ENCODE results near the gene RNF169. TPM values are rescaled to one million over a fixed set of nuclear protein-coding genes. Genes with fewer than 3 reads are reported as not detected.

RNF169 gene
- total and polyA plus RNA-seq, 2 donors (not counting 1 experiment from before 2014, with no cell fraction given) = 6.7 to 28.4 TPM

DNA sequence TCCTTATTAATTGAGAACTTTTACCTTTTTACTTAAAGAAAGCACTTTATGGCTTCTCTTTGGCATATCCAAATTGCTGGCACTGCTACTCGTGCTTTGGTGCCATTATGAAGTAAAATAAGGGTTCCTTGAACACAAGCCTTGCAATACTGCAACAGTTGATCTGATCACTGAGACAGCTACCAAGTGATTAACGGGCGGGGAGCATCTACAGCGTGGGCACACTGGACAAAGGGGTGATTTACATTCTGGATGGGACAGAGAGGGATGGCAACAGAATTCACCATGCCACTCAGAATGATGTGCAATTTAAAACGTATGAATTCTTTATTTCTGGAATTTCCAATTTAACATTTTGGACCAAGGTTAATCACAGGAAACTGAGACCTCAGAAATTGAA, 25.1 kb upstream of the RNF169 start:
- no peaks in the 10 kb centered on the region for H3K9me3 Mint-ChIP-seq (ENCODE audit: insufficient read depth)
- DNase-seq (no peak), ATAC-seq (ENCODE audit: low read depth) (no peak)
- H3K27ac ChIP-seq (ENCODE audit: low read length in 2 of 2) = no peak overlapping the region
- H3K9ac ChIP-seq (ENCODE audit: low read length) = no peak overlapping the region
- ChIA-PET POLR2A (no interaction called here), CTCF (interaction anchor here (0.9 kb wide), 1 partner anchor 21 kb away, joined by 4 read pairs; no protein-coding TSS in a partner anchor)
- H3K4me1 Mint-ChIP-seq = no peaks in the 10 kb centered on the region
- H3K4me1 ChIP-seq (ENCODE audit: control insufficient read depth in 2 of 2, insufficient read depth in 2 of 2, low read length in 2 of 2) = no peaks in the 10 kb centered on the region
- TF ChIP-seq, protein P1, sequence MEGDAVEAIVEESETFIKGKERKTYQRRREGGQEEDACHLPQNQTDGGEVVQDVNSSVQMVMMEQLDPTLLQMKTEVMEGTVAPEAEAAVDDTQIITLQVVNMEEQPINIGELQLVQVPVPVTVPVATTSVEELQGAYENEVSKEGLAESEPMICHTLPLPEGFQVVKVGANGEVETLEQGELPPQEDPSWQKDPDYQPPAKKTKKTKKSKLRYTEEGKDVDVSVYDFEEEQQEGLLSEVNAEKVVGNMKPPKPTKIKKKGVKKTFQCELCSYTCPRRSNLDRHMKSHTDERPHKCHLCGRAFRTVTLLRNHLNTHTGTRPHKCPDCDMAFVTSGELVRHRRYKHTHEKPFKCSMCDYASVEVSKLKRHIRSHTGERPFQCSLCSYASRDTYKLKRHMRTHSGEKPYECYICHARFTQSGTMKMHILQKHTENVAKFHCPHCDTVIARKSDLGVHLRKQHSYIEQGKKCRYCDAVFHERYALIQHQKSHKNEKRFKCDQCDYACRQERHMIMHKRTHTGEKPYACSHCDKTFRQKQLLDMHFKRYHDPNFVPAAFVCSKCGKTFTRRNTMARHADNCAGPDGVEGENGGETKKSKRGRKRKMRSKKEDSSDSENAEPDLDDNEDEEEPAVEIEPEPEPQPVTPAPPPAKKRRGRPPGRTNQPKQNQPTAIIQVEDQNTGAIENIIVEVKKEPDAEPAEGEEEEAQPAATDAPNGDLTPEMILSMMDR (IDR thresholded peaks at IDR 0.05) = no peak
- TF ChIP-seq EZH2 (IDR thresholded peaks at IDR 0.05; ENCODE audit: borderline replicate concordance, insufficient read depth, low read depth, low read length, poor library complexity, severe bottlenecking) = no peak
- H3K27me3 ChIP-seq (replicated peaks in 1 of 4; ENCODE audit: control extremely low read depth in 1 of 4, control insufficient read depth in 3 of 4, insufficient read depth in 4 of 4, low read length in 3 of 4) = peaks cover 0 to 12% (median 1%) of the 10 kb centered on the region in 4 experiments
- 100% methylated on average over 4 of the region's 5 CpGs for WGBS (ENCODE audit: insufficient coverage)
- no peak overlapping the region for H3K27ac Mint-ChIP-seq
- peaks cover 19% of the 10 kb centered on the region for H3K27me3 Mint-ChIP-seq
- H3K4me2 ChIP-seq (replicated peaks; ENCODE audit: low read depth, low read length, poor library complexity, severe bottlenecking) = no peak overlapping the region
- no peak overlapping the region for H2AFZ ChIP-seq (ENCODE audit: insufficient read depth, low read depth, low read length, poor library complexity, severe bottlenecking)
- H3K36me3 ChIP-seq (replicated peaks in 1 of 2; ENCODE audit: control extremely low read depth in 1 of 2, control insufficient read depth in 1 of 2, extremely low read depth in 1 of 2, insufficient read depth in 2 of 2, low read length in 1 of 2) = no peaks in the 10 kb centered on the region
- no peak overlapping the region for H3K4me3 Mint-ChIP-seq
- no peak overlapping the region for H3K4me3 ChIP-seq (ENCODE audit: control extremely low read depth in 1 of 5, extremely low read depth in 1 of 5, insufficient read depth in 1 of 5, low read depth in 2 of 5, low read length in 4 of 5)
- intact Hi-C loops (cut with micrococcal nuclease) = no loop called here
- H4K20me1 ChIP-seq (ENCODE audit: control insufficient read depth, insufficient read depth, low read length, poor library complexity, severe bottlenecking) = no peaks in the 10 kb centered on the region
- H3K79me2 ChIP-seq (ENCODE audit: control insufficient read depth, insufficient read depth, low read length) = no peaks in the 10 kb centered on the region
- no peaks in the 10 kb centered on the region for H3K9me3 ChIP-seq (ENCODE audit: control extremely low read depth in 1 of 3, control insufficient read depth in 2 of 3, insufficient read depth in 1 of 3, low read length in 2 of 3)

DNA sequence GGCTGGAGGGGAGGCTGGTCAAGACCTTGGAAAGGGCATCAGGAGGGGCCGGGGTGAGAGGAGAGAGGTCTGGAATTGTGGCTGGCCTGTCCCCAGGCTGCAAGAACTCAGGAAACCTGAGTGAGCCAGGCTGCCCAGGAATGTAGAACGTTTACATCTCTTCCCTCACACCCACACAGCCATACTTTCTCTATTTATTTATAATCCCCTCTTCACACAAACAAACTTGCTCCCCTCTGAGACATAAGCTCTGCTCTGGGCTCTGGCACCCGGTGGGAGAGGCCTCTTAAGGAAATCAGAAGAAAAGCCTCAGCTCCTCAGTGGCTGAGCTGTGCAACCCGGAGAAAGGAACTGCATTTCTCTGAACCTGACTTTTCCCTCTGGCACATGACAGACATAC, 22.9 kb upstream of the RNF169 start:
- Mint-ChIP-seq H3K9me3 (ENCODE audit: insufficient read depth) (no peaks in the 10 kb centered on the region), H3K27ac (no peak overlapping the region), H3K27me3 (peaks cover 33% of the 10 kb centered on the region), H3K4me3 (no peak overlapping the region), H3K4me1 (peaks cover under 1% of the 10 kb centered on the region)
- intact Hi-C loops (cut with micrococcal nuclease) = loop anchor here (5.0 kb wide), 1 partner anchor 273 kb away; no protein-coding TSS in a partner anchor
- CTCF ChIA-PET = interaction anchor here (1.1 to 6.0 kb wide), 11 partner anchors 9 to 470 kb away, joined by 3 to 47 read pairs (median 5); no protein-coding TSS in a partner anchor
- Histone ChIP-seq H2AFZ (ENCODE audit: insufficient read depth, low read depth, low read length, poor library complexity, severe bottlenecking) (no peak overlapping the region), H3K4me1 (ENCODE audit: control insufficient read depth in 2 of 2, insufficient read depth in 2 of 2, low read length in 2 of 2) (no peaks in the 10 kb centered on the region), H3K27me3 (replicated peaks in 1 of 4; ENCODE audit: control extremely low read depth in 1 of 4, control insufficient read depth in 3 of 4, insufficient read depth in 4 of 4, low read length in 3 of 4) (peaks cover 0 to 23% (median 6%) of the 10 kb centered on the region in 4 experiments), H3K27ac (ENCODE audit: low read length in 2 of 2) (no peak overlapping the region), H4K20me1 (ENCODE audit: control insufficient read depth, insufficient read depth, low read length, poor library complexity, severe bottlenecking) (no peaks in the 10 kb centered on the region), H3K4me3 (ENCODE audit: control extremely low read depth in 1 of 5, extremely low read depth in 1 of 5, insufficient read depth in 1 of 5, low read depth in 2 of 5, low read length in 4 of 5) (no peak overlapping the region), H3K9me3 (ENCODE audit: control extremely low read depth in 1 of 3, control insufficient read depth in 2 of 3, insufficient read depth in 1 of 3, low read length in 2 of 3) (no peaks in the 10 kb centered on the region), H3K36me3 (replicated peaks in 1 of 2; ENCODE audit: control extremely low read depth in 1 of 2, control insufficient read depth in 1 of 2, extremely low read depth in 1 of 2, insufficient read depth in 2 of 2, low read length in 1 of 2) (no peaks in the 10 kb centered on the region), H3K9ac (ENCODE audit: low read length) (no peak overlapping the region), H3K4me2 (replicated peaks; ENCODE audit: low read depth, low read length, poor library complexity, severe bottlenecking) (no peak overlapping the region), H3K79me2 (ENCODE audit: control insufficient read depth, insufficient read depth, low read length) (no peaks in the 10 kb centered on the region)
- POLR2A ChIA-PET = no interaction called here
- WGBS (ENCODE audit: insufficient coverage) = 73% methylated on average over 4 of the region's 4 CpGs
- no peak for DNase-seq
- TF ChIP-seq, protein P1 (IDR thresholded peaks at IDR 0.05) = no peak
- no peak for TF ChIP-seq EZH2 (IDR thresholded peaks at IDR 0.05; ENCODE audit: borderline replicate concordance, insufficient read depth, low read depth, low read length, poor library complexity, severe bottlenecking)
- no peak for ATAC-seq (ENCODE audit: low read depth)
